ENCODE results near the gene TTF1.

Gene TTF1

DNA sequence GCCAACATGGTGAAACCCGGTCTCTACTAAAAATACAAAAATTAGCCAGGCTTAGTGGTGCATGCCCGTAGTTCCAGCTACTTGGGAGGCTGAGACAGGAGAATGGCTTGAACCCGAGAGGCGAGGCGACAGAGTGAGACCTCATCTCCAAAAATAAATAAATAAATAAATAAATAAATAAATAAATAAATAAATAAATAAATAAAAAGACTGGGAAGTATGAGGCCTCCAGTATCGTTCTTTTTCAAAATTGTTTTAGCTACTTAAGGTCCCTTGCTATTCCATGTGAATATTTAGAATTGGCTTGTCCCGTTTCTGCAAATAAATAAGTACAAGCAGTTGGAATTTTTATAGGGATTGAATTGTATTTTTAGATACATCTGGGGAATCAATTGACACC is 48.9 kb downstream of the TTF1 start:
- DNase-seq = no peak

DNA sequence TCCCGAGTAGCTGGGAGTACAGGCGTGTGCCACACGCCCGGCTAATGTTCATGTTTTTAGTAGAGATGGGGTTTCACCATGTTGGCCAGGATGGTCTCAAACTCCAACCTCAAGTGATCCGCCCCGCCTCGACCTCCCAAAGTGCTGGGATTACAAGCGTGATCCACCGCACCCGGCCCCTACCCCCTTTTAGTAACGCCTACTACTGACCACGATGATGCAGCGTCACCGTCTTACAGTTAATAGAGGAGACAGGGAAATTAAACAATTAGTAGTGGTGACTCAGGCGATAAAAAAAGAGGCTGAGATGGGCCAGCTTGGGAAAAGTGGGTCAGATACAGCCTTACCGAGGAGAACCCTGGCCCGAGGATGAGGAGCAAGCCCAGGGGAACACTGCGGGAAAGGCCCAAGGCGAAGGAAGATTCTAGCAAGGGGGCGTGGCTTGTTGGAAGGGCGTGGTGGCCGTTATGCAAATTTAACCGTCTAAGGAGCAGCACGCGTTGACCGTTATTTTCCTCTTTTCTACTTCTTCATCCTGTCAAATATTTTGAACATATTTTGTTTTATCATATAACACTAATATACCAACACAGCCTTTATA is 50.2 kb downstream of the TTF1 start:
- no peak for DNase-seq

DNA sequence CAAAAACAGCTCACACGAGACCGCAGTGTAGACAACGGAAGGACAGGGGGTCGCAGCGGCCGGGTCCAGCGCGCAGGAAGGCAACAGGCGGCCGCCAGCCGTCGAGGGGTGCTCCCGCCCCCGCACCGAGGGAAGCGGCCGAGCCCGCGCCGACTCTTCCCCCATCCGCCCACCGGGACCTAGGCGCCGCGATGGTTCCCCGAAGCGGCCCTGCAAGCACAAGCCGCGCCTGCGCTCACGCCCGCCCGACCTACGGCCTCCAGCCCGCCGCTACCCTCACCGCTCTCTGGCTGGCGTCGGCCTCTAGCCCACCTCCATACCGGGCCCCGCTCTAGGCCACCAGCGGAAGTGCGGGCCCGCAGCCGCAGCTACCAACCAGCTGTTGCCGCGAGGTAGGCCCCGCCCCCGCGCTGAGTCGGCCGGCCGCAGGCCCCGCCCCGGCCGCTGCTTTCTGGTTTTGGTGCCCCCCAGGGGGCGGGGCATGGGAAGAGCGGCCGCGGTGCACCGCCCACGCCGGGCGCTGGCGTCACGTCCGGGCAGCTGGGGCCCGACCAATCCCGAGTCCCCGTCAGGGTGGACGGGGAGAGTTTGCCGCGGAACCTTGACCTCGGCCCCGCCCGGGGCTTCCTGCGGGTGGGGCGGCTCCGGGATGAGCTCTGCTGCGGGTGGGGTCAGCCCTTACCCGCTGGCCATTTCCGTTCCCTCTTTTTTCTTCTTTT is 51.8 kb downstream of the TTF1 start, which contains the start of gene SETX:
Gene SETX, minus strand, starts transcription at position 350 of the 719 bp plus-strand sequence. CDS start 5,558 bp downstream, outside the sequence.
- peak; percentile 96 for DNase-seq

DNA sequence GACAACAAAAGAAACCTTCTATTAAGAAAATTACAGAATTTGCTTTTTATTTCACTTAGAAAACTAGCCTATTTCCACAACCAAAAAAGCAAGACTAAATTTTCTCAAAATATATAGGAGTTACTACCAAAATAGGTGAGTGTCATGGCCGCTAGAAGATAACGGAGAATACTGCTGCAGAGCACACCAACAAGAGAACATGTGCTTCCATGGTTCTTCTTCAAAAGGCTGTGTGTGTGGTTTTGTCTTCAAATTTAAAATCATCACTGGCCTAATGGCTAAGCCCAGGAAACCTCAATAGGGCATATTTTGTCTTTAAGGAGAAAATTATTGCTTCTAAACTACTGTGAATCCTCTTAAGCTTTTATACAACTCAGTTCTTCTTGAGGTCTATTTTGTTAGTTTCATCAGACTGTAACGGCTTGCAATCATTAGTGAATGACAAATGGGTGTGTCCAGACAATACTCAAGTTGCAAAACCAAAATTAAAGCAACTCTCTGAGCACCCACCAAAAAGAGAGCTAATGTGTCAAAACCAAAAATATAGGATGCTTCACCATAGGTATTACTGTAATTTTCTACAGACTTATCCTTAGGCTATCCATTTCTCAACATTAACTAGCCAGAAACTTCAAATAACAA is 55.1 kb downstream of the TTF1 start:
- no peak for DNase-seq

DNA sequence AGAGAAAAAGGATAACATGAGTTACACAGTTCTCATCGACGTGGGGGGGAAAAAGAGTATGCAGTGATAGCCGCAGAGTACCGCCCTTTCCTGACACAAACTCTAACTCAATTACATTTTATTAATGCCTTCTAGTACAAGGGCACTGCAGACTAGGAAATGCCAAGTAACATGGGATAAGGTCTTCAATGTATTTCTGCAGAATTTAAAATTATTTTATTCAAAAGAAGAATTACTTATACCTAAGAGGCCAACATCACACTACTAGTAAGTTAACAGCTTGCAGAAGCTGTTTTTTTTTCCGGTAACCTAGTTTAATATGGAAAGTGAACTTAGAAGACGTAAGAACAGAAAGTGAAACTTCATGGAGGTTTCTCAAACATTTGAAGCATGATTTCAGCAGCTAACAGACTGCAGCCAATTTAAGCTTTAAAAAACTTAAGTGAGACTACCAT is 55.8 kb downstream of the TTF1 start:
- DNase-seq = no peak

DNA sequence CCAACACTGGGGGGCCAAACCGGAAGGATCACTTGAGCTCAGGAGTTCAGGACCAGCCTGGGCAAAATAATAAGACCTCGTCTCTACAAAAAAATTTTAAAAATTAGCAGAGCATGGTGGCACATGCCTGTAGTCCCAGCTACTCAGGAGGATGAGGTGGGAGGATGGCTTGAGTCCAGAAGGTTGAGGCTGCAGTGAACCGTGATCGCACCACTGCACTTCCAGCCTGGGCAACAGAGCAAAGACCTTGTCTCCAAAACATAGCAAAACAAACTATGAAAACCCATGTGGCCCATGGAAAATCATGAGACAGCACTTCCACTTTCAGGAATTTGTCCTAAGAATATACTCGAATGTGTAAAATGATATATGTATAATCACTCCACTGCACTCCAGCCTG is 58.0 kb downstream of the TTF1 start:
- no peak for DNase-seq

DNA sequence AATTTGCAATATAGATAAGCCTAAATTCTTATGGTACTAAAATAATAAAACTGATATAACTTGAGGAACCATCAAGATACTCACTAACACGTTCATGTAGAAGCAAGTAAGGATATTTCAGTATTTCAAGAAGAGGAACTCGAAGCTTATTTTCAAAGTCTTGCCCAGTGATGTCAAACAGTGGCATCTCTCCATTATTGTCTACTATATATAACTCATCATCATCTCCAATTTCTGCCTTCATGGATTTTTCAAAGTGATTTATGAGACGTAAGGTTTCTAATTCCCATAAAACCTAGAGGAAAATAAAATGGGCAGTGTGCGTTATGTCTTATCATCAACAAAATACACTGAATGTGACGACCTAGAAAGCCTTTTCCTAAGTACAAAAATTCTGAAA is 60.5 kb downstream of the TTF1 start:
- DNase-seq = no peak

DNA sequence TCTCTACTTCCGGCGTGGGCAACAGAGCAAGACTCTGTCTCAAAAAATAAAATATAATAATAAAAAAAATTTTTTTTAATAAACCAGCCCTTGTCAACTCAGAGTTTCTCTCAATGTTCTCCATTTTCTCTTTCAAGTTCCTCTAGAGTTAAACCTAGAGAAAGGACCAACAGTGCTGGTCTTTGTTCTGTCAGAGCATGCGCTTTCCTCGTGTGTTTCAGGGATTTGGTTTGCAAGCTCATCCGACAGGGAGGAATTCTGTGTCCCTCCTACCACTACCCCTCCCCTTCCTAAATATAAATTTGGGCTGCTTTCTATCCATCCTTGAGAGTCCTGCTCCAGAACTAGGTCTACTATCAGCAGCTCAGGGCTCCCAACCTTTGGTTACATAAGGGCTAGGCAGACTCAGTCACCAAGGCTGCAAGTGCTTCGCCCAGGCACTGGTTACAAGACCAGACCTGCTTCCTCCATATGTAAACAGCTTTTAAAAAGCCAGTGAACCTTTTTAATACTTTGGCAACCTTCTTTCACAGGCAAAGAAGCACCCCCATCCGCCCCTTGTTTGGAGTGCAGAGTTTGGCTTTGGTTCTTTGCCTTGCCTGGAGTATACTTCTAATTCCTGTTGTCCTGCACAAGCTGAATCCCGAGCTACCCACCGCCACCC is 65.3 kb downstream of the TTF1 start:
- DNase-seq = no peak

DNA sequence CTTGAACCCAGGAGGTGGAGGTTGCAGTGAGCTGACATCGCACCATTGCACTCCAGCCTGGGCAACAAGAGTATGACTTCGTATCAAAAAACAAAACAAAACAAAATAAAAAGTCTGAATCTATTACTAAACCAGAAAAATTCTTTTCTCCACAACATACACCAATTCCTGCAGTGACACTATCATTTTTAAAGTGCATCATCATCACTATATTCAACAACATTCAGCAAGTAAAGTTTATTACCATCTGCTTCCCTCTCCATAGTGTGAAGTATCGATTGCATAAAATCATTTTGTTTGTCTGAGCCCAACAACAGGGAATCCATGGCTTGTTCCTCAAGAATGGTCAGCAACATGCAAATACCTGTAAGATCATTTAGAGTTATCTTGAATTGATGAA is 72.3 kb downstream of the TTF1 start:
- DNase-seq = no peak

DNA sequence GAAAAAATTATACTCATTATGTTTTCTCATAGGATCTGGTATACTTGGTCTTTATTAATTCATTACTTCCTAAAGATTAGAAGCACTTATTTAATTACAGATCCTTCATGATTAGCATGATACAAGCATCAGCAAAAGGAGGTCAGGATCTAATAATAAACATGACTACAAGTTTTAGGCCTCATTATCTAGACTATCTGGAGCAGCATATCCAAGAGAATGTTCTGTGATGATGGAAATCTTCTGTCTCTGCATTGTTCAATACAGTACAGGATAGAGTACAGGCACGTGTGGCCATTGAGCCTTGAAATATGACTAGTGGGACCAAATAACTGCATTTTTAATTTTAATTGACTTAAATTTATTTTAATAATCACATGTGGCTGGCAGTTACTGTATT is 73.1 kb downstream of the TTF1 start:
- DNase-seq = no peak

DNA sequence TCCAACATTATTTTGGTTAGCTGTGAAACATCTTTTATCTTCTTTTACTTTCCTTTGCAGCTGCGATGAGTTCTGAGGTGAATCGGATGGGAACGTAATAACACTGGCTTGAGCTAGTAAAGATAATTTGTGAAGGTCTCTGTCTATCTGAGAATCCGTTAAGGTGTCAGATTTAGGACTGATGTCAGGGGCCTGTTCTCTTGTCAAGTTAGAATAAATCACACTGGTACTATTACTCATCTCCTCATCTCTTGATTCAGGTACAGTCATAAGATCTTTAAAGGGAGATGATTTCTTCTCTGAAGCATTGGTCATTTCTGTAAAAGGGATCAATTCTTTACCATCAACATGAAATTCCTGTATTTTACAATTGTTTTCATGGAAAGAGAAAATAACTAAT is 78.1 kb downstream of the TTF1 start:
- no peak for DNase-seq

DNA sequence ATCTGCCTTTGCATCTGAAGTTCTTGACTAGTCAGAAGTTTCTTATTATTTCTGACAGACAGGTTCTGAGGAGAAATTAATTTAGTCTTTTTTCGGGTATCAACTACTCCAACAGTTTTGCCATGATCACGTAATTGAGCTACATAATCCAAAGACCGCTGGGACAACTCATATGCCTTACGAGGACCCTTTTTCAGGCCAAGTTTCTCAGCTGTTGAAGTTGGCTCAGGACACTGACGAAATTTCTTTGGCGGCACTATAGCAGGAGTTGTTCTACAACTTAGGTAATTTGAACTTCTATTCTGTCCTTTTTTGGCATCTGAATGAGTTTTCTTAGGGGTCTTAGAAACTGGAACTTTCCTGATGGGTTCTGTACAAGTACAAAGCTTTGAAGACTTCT is 79.1 kb downstream of the TTF1 start:
- DNase-seq = no peak

Data from activated gamma-delta T cell (primary cell).